T follicular helper cell (primary cell): Measurements from ENCODE around the gene B9D2.
"Not testable (repeated sequence)": the region's sequence is repeated elsewhere in the genome, so short reads cannot be mapped to it uniquely, and the experiment has no call there.

ENCODE experiments used
- DNase-seq: peaks from one replicate; pipeline ENCODE4 v3.0.0-alpha.2; 2020; ENCODE audit warnings: low read depth

The B9D2 gene

DNA sequence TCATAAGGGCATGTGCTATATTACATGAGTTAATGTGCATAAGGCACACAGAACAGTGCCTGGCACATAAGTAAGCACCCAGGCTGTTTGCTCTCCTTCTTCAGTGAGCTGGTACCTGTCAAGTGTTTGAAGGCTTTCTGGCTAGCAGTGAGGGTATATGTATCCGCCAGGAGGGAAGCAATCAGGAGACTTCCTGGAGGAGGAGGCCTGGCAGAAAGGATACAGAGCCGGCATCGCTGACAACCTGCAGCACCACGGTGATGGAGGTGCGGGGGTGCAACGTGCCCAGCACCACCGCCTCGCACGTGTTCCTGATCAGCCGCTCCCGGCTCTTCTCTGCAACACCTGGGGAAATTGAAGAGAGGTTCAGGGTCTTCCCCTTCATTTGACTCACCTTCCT lies 27.7 kb upstream of the B9D2 start:
- no peak for DNase-seq

DNA sequence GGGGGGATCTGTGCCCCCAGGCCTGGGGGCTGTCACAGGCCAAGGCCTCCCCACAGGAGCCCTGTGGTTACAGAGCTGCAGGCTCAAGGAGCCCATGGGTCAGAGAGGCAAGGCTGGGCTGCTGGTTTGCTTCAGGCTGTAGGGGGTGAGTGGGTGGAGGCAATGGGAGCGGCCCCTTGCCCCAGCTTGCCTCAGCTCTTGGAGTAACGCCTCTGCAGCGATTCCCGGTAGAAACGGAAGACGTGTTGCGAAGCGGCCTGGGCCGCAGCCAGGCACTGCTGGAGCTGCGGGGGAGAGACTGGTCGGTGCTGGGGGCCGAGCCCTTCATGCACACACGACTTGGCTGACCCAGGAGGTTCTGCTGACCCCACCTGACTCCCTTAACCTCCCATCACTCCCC lies 22.5 kb upstream of the B9D2 start:
- no peak for DNase-seq

DNA sequence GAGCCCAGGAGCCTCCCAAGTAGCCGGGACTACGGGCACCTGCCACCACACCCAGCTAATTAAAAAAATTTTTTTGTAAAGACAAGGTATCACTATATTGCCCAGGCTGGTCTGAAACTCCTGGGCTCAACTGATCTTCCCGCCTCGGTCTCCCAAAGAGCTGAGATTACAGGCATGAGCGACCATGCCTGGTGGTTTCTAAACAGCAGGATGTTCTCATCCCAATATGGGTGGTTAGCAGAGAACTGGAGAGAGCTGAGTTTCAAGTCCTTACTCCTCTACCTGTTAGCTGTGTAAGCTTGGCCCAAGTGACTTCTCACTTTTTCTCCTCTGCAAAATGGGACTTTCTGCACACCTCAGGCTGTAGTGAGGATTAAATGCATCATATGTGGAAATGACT lies 20.4 kb upstream of the B9D2 start:
- DNase-seq = no peak

DNA sequence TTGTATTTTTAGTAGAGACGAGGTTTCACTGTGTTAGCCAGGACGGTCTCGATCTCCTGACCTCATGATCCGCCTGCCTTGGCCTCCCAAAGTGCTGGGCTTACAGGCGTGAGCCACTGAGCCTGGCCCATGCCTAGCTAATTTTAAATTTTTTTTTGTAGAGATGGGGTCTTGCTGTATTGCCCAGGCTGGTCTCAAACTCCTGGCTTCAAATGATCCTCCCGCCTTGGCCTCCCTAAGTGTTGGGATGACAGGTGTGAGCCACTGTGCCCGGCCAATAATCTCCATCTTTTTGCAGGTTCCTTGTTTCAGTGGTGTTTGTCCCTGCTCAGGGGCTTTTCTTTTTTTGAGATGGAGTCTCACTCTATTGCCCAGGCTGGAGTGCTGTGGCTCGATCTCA lies 17.6 kb upstream of the B9D2 start:
- not testable (repeated sequence) for DNase-seq

DNA sequence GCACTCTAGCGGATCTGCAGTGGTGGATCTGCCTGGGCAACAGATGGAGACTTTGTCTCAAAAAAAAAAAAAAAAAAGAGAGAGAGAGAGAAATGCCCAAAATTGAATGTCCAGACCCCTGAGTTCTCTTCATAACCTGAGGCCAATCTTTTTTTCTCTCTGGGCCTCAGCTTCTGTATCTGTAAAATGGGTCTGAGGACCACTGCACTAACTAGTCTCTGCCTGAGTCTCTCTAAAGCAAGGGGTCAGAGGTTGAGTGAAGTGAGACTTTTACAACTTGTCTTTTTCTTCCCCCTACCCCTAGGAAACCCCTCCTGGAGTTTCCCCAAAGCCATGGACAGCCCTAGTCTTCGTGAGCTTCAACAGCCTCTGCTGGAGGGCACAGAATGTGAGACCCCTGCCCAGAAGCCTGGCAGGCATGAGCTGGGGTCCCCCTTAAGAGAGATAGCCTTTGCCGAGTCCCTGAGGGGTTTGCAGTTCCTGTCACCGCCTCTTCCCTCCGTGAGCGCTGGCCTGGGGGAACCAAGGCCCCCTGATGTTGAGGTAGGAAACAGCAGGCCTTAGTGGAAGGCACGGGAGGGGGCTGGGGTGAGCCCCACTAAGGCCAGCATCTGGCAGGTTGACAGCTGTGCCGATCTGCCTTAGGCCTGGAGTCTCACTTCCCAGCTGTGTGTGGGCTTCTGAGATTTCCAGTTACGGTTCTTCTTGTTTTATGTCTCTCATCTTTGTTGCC lies 14.2 kb upstream of the B9D2 start:
- no peak for DNase-seq

DNA sequence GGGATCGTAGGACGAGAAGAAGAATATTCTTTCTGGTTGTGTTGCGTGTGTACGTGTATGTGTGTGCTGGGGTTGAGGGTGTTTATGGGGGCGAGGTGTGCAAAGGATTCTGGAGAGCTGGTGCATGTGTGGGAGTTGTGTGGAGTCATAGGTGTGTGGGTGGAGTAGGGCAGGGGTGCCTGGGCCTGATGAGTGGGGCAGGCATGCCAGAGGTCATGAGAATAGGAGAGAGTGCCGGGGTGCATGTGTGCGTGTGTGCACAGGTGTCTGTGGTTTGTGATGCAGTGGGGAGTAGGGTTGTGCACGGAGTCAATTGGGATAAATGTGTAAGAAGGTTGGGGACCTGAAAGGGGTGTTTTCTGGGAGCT lies 13.0 kb upstream of the B9D2 start:
- DNase-seq = no peak

DNA sequence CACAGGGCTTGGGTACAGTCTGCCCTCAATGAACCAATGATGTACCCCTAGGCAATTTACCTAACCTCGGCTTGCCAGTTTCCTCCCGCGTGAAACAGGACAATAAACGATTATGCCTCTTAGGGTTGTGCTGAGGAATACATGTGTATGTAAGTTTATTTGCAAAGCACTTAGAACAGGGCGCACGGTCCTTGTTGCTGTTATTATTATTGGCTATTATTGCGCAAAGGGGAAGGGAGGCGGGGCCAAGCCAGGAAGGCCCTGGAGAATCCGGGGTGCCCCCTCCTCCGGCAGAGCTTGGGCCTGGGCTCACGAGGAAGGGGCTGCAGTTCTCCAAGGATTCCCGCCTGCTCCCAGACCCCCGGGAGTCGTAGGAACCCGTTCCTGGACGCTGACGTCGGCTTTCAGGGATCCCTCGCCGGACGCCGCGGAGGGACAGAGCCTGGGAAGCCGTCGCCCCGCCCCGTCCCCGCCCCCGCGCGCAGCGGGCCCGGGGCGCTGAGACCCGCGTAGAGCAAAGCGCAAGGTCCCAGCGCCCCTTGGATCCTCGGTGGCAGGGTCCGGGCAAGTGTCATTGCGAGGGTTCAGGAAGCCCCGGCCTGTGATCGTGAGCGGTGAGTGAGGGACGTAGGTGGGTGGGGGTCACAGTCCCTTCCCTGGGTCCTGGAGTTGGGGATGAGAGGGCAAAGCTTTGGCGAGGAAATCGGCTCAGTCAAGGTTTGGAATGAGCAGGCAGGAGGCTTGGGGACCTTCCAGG lies 12.5 kb upstream of the B9D2 start, which contains the start of gene TMEM91:
TSS of gene TMEM91 (plus strand) at position 293 of the 757 bp plus-strand sequence. CDS start 1,777 bp downstream, outside the sequence.
- DNase-seq = no peak

DNA sequence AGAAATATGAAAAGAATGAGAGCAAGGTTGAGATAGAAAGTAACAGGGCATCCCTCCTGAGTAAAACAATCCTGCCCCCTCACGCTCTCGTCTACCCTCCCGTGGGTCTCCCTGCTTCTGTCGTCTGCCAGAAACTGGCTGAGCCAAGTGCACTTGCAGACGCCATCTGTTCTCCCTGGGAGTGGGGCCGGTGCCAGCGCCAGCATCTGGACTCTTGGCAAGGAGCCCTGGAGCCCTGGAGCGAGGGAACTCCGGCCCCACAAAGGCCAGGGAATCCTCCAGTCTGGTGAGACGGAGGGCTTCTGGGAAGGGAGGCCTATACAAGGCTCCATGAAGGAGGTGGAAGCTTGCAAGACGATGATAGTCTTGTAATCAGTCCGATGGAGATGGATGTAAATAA lies 10.0 kb upstream of the B9D2 start:
- DNase-seq = no peak

DNA sequence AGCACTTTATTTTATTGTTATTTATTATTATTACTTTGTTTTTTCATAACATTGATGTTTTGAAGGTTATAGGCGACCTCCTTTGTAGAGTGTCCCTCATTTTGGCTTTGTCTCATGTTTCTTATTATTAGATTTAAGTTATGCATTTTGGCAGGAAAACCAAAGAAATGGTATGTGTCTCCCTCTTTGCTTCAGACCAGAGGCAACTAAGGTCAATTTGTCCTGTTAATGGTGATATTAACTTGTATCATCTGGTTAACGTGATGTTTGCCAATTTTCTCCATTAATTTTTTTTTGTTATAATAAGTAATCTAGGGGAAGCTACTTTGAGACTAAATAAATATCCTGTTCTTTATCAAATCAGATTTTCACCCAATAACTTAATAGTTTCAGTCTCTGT lies 8.6 kb upstream of the B9D2 start:
- DNase-seq = no peak

DNA sequence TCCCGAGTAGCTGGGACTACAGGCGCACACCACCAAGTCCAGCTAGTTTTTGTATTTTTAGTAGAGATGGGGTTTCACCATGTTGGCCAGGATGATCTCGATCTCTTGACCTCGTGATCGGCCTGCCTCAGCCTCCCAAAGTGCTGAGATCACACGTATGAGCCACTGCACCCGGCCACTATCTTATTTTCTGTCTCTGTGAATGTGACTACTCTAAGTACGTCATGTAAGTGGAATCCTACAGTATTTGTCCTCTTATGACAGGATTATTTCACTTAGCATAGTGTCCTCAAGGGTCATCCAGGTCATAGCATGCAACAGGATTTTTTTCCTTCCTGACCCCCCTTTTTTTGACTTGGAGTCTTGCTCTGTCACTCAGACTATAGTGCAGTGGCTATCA lies 7.6 kb upstream of the B9D2 start:
- no peak for DNase-seq

DNA sequence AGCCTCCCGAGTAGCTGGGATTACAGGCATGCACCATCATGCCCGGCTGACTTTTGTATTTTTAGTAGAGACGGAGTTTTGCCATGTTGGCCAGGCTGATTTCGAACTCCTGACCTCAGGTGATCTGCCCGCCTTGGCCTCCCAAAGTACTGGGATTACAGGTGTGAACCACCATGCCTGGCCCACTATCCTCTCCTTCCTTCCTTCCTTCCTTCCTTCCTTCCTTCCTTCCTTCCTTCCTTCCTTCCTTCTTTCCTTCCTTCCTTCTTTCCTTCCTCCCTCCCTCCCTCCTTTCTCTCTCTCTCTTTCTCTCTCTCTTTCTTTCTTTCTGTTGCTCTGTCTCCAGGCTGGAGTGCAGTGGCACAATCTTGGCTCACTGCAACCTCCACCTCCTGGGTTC lies 7.2 kb upstream of the B9D2 start:
- DNase-seq = not testable (repeated sequence)

DNA sequence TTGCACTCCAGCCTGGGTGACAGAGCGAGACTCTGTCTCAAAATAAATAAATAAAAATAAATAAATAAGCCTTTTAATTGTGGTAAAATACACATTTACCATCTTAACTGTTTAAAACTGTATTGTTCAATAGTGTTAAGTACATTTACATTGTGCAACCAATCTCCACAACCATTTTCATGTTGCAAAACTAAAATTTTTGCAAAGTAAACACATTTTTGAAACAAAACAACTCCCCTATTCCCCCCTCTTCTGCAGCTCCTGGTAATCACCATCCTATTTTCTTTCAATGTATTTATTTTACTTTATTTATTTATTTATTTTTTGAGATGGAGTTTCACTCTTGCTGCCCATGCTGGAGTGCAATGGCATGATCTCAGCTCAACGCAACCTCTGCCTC lies 5.8 kb upstream of the B9D2 start:
- no peak for DNase-seq

DNA sequence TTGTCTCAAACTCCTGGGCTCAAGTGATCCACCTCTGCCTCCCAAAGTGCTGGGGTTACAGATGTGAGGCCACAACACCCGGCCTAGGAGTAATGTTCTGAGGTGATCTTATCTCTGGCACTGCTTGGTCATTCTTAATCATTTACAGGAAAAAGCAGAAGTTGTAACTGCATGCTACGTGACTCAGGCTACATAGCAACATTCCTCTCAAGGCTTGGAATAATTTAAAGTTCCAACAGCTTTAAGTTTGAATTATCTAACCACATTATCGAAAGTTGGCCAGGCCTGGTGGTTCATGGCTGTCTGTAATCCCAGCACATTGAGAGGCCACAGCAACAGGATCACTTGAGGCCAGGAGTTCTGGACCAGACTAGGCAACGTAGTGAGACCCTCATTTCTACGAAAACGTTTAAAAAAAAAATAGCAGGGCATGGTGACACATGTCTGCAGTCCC lies 3.9 kb upstream of the B9D2 start:
- no peak for DNase-seq

DNA sequence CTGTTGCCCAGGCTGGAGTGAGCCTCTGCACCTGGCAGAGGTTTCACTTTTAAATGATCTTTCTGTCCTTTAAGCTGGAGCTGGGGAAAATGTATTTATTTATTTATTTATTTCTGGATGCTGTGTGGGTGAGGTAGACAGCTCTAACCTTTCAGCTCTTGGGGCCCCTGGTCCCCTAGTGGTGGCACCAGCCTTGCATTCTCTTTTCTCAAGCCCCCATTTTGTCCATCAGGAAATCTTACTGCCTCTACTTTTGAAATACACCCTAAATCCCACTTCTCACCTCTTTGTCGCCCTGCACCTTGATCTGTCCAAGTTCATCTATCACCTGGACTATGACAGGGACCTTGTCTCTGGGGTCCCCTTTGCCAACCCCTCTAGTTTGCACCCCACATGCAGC lies 2.1 kb upstream of the B9D2 start:
- DNase-seq = no peak

DNA sequence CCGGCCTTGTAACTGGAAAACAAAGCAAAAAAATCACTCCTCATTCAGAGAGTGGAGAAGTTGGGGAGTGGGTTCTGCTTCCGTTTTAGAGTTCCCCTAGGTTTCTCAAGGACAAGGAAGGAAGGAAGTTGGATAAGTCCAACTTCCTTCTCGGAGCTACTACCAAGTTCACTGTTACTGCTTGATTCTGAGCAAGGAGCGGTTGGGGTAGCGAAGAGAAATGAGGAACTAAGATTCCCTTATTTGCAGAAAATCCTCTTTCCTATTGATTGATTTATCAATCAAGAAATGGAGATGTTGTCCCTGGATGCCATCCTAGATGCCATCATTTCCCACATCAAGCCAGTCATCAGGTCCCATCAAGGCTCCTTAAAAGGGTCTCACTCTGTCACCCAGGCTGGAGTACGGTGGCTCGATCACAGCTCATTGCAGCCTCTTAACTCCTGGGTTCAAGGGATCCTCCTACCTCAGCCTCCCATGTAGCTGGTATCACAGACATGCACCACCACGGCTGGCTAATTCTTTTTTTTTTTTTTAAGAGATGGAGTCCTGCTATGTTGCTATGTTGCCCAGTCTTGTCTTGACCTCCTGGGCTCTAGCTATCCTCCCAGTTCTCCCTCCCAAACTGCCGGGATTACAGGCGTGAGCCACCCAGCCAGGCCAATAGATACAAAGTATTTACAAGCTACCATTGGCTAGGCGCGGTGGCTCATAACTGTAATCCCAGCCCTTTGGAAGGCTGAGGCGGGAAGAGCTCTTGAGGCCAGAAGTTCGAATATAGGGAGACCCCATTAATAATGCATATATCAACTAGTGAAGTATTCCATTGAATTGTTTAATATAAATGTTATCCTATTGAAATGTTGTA lies 809 bp upstream of the B9D2 start:
- DNase-seq = no peak

DNA sequence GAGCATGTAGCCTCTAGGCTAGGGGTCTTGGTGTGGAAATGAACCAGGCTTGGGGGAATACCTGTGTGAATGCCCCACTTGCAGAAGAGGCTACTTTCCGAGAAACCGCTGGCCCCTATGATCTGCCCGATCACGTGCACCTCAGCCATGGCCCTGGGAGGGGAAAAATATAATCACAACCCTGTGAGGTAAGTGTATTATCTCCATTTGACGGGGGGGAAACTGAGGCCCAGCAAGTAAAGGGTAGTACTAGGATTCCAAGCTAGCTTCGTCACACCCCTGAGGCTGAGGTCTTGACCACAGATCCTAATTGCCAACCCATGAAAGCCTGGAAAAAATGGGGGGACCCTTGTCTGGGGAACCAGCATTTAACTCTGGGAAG lies 587 bp downstream of the B9D2 start:
- no peak for DNase-seq

DNA sequence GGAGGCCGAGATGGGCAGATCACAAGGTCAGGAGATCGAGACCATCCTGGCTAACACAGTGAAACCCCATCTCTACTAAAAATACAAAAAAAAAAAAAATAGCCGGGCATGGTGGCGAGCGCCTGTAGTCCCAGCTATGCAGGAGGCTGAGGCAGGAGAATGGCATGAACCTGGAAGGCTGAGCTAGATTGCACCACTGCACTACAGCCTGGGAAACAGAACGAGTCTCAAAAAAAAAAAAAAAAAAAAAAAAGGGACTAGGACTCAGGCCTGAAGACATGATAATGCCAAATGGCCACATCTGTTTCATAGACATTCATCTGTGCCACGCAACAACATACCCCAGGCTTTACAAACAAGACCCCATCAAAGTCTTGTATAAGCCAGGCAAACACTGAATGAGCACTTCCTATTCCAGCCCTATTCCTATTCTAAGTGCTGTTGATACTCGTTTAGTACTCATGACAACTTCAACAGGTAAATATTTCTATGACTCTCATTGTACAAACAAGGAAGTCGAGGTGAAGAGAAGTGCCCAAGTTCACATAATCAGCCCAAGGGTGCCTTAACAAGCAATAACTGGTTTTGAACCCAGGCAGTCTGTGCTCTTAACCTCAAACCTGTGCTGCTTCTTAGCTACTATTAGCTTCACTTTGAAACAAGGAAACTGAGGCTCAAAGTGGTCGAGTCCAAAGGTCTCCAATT lies 1.7 kb downstream of the B9D2 start:
- DNase-seq = no peak

DNA sequence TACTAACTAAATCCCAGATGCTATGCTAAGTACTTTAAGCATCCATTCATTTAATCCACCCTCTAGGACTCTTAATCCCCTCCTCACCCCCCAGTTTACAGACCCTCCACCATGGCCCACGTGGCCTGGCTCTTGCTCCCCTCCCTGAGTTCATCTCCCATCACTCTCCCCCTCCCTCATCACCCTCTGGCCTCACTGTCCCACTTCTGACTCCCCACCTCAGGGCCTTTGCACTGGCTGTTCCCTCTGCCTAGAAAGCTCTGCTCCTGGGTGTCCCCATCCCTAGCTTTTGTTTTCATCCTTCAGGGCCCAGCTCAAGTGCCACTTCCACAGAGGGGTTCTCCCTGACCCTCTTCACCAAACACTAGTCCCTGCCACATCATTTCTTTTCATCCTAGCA lies 4.2 kb downstream of the B9D2 start:
- no peak for DNase-seq

DNA sequence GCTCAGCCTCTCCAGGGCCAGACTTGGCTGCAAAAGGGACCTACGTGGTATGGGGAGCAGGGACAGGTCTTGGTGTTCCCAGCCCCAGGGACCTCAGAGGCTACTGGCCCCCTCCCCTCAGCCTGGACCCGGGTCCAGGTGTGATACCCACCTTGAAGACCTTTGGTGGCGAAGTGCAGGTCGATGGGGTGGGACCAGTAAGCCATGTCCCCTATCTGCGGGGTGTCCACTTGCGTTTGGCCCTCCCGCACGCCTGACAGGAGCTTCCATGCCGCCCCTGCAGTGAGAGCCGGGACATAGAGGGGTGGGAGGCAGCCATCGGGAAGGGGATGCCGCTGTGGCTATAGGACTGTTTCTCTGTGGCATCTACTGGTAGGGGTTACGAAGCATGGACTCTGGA lies 6.2 kb downstream of the B9D2 start:
- DNase-seq = no peak

DNA sequence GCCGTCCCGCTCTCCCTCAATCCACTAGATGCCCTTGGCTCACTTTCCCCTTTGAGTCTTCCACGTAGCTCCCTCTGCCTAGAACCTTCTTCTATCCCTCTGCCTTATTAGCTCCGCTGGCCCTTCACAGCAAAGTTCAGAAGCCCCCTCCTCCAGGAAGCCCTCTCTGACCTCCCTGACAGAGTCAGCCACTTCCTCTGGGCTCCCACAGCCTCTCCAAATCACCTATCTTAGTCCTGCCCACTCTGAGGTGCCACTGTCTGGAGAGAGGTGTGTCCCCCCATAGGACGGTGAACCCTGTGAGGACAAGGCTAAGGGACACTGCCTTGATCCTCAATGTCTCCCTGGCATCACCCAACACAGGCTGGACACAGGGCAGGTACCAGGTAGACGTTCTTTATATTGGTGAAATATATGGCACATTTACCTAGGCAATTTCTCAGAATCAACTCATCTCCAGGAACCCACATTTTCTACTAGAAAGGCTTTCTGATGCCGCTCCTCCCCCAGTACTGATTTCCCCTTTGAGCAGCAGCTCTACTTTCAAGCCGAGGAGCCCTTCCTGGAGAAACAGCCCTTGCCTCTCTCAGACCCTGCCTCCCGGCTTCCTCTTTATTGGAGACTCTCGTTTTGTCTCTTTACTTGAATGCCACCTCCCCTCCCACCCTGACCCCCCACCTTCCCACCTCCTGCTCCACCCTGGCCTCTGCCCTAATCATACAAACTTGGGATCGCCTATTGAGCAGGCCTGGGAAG lies 6.8 kb downstream of the B9D2 start:
- DNase-seq = no peak

DNA sequence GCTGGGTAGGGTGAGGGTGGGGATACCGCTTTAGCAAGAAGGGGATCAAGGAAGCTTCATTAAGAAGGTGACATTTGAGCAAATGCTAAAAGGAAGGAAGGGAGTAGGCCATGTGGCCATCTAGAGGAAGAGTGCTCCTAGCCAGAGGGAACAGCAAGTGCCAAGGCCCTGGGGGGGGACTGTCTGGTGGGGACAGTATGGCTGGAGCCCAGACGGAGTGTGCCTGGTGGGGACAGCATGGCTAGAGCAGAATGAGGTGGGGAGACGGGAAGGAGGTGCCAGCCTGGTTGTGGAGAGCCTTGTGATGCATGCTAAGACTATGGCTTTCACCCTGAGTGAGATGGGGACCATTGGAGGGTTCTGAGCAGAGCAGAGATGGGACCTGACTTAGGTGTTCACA lies 8.1 kb downstream of the B9D2 start:
- DNase-seq = no peak
